ENCODE results near the gene CHRM1.

- peak; percentile 45 for TF ChIP-seq CTCF (conservative IDR thresholded peaks at IDR 0.05; ENCODE audit: low read depth, low read length)
- TF ChIP-seq EZH2phosphoT487 (IDR thresholded peaks at IDR 0.05; ENCODE audit: borderline replicate concordance, low read length), result no peak
- TF ChIP-seq EZH2 (IDR thresholded peaks at IDR 0.05; ENCODE audit: low read length, unreplicated experiment), result no peak
Measured at GRCh38 chr11:62922653-62923431, 1.7 kb upstream of the CHRM1 start.
